8988T (cell line): Measurements from ENCODE around the gene PSMA7.

ENCODE experiments used
- DNase-seq: peaks from one replicate; pipeline ENCODE4 v3.0.0; 2011

Gene PSMA7

GRCh38 chr20:62143081-62143956, at the start of gene PSMA7, which contains the start of gene SS18L1:
Gene PSMA7 (minus strand): TSS chr20:62143394. CDS start chr20:62143303, 91 bp downstream.
Gene SS18L1 (plus strand): TSS chr20:62143769. CDS start chr20:62143821, 52 bp downstream.
- peak; percentile 98 for DNase-seq

GRCh38 chr20:62192635-62193034, 49.4 kb upstream of the PSMA7 start:
- no peak for DNase-seq

GRCh38 chr20:62191781-62192559, 48.8 kb upstream of the PSMA7 start:
- DNase-seq = no peak

- no peak for DNase-seq
Observed at GRCh38 chr20:62190639-62191411, 47.6 kb upstream of the PSMA7 start.

- no peak for DNase-seq
Observed at GRCh38 chr20:62186887-62187866, 44.0 kb upstream of the PSMA7 start.

- DNase-seq = no peak
Observed at GRCh38 chr20:62186096-62186426, 42.9 kb upstream of the PSMA7 start.

- no peak for DNase-seq
Observed at GRCh38 chr20:62183426-62184142, 40.4 kb upstream of the PSMA7 start.

GRCh38 chr20:62182469-62183425, 39.6 kb upstream of the PSMA7 start, which contains the start of gene MTG2:
Gene MTG2 (plus strand): TSS chr20:62183028. CDS start chr20:62193421, 10,393 bp downstream.
- DNase-seq = peak; percentile 99

GRCh38 chr20:62181808-62182207, 38.6 kb upstream of the PSMA7 start:
- DNase-seq = no peak

- DNase-seq = no peak
Observed at GRCh38 chr20:62179162-62179504, 35.9 kb upstream of the PSMA7 start.

- no peak for DNase-seq
Observed at GRCh38 chr20:62178316-62179161, 35.3 kb upstream of the PSMA7 start.

- no peak for DNase-seq
Observed at GRCh38 chr20:62177307-62177706, 34.1 kb upstream of the PSMA7 start.

- DNase-seq = no peak
Observed at GRCh38 chr20:62176866-62177265, 33.7 kb upstream of the PSMA7 start.

- DNase-seq = no peak
Observed at GRCh38 chr20:62175711-62176110, 32.5 kb upstream of the PSMA7 start.

GRCh38 chr20:62174870-62175624, 31.9 kb upstream of the PSMA7 start:
- no peak for DNase-seq

- DNase-seq = no peak
Observed at GRCh38 chr20:62174021-62174804, 31.0 kb upstream of the PSMA7 start.

- DNase-seq = no peak
Observed at GRCh38 chr20:62172666-62173065, 29.5 kb upstream of the PSMA7 start.
